MCF 10A (cell line): ENCODE data around the gene JUND. TPM values are rescaled to one million over a fixed set of nuclear protein-coding genes. Genes with fewer than 3 reads are reported as not detected.

Experiments
- BruUV-seq: library from RNA; stranded (reverse); fragments of 400-500 nt; replicated peaks from 2 replicates; lab custom pipeline; 2021; lab: Mats Ljungman, UMichigan
- CTCF ChIA-PET: fragments of 300-600 bp; sonication (Branson Sonifier 250); formaldehyde crosslinking; extraction: SDS; loops from one replicate; lab custom pipeline; 2021; ENCODE audit warnings: antibody characterized with exemption, inconsistent platforms; lab: Yijun Ruan, JAX
- POLR2A ChIA-PET: fragments of 300-600, 350-650 bp; sonication (Branson Sonifier 250); formaldehyde crosslinking; extraction: SDS; loops from one replicate; lab custom pipeline; 2020; ENCODE audit warnings: antibody characterized with exemption, inconsistent platforms; lab: Yijun Ruan, JAX
- DNase-seq: peaks from one replicate; pipeline ENCODE4 v3.0.0-alpha.2; 2018; ENCODE audit not compliant: unreplicated experiment
- H3K27ac Mint-ChIP-seq: one replicate; pipeline ENCODE4 v1.8.0; 2022; ENCODE audit warnings: mild to moderate bottlenecking, low read depth, mixed read lengths; ENCODE audit not compliant: unreplicated experiment
- H3K27me3 Mint-ChIP-seq: one replicate; pipeline ENCODE4 v1.8.0; 2022; ENCODE audit warnings: mixed read lengths; ENCODE audit not compliant: insufficient read depth, unreplicated experiment
- H3K36me3 Mint-ChIP-seq: one replicate; pipeline ENCODE4 v1.8.0; 2022; ENCODE audit warnings: mild to moderate bottlenecking, moderate library complexity, mixed read lengths; ENCODE audit not compliant: insufficient read depth, unreplicated experiment
- H3K4me1 Mint-ChIP-seq: one replicate; pipeline ENCODE4 v1.8.0; 2022; ENCODE audit warnings: mixed read lengths; ENCODE audit not compliant: insufficient read depth, unreplicated experiment
- H3K4me3 Mint-ChIP-seq: one replicate; pipeline ENCODE4 v1.8.0; 2022; ENCODE audit warnings: mild to moderate bottlenecking, moderate library complexity, mixed read lengths; ENCODE audit not compliant: unreplicated experiment
- H3K9me3 Mint-ChIP-seq: one replicate; pipeline ENCODE4 v1.8.0; 2022; ENCODE audit warnings: mixed read lengths; ENCODE audit not compliant: unreplicated experiment
- intact Hi-C: fragments of 100-400 bp; cut with micrococcal nuclease; formaldehyde crosslinking; loops from 2 replicates; pipeline ENCODE4 v1.14.1; 2022
- total RNA-seq: library from RNA; stranded (reverse); gene quantifications from 2 replicates; pipeline ENCODE4 v1.2.3, GENCODE V29; 2022
- TF ChIP-seq, protein P1 (sequence below): fragments of 200-600 bp; IDR thresholded peaks from one replicate; pipeline ENCODE4 v1.8.0; 2022; ENCODE audit warnings: antibody characterized with exemption, mild to moderate bottlenecking; ENCODE audit not compliant: unreplicated experiment

The JUND gene
- total RNA-seq, 1 experiment from 2014 or later, result 120 TPM

DNA sequence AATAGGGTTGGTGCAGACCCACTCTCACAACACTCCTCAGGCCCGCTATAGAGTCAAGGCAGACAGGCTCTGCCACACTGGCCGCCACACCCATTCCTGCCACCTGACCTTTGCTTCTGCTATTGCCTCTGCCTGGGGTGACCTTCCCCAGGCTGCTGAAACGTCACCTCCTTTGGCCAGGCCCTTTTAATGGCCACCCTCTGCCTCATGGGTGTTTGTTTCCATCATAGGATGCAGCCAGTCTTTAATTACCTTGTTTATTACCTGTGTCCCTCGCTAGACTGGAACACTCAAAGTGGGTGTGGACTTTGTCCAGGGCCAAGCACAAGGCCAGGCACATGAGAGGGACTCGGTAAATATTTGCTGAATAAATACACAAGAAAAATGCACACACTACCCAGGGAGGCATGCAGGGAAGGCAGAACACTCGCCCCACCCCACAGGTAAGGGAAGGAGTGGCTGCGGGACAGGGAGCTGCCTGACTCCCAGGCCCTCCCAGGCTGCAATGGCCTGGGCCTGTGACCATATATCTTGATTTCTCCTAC is 38.2 kb upstream of the JUND start:
- Mint-ChIP-seq H3K27me3 (no peaks in the 10 kb centered on the region), H3K27ac (peak overlapping the region; percentile 64), H3K9me3 (no peaks in the 10 kb centered on the region), H3K36me3 (peaks cover 17% of the 10 kb centered on the region), H3K4me3 (no peak overlapping the region), H3K4me1 (peaks cover 33% of the 10 kb centered on the region)
- ChIA-PET POLR2A (interaction anchor here (5.2 kb wide), 1 partner anchor 39 kb away, joined by 175 read pairs; the partner anchor contains the start of gene JUND), CTCF (interaction anchor here (1.1 to 4.0 kb wide), 3 partner anchors 40 to 93 kb away, joined by 4 to 40 read pairs (median 5); no protein-coding TSS in a partner anchor)
- DNase-seq, result no peak
- BruUV-seq, result no TSS peak
- TF ChIP-seq, protein P1, sequence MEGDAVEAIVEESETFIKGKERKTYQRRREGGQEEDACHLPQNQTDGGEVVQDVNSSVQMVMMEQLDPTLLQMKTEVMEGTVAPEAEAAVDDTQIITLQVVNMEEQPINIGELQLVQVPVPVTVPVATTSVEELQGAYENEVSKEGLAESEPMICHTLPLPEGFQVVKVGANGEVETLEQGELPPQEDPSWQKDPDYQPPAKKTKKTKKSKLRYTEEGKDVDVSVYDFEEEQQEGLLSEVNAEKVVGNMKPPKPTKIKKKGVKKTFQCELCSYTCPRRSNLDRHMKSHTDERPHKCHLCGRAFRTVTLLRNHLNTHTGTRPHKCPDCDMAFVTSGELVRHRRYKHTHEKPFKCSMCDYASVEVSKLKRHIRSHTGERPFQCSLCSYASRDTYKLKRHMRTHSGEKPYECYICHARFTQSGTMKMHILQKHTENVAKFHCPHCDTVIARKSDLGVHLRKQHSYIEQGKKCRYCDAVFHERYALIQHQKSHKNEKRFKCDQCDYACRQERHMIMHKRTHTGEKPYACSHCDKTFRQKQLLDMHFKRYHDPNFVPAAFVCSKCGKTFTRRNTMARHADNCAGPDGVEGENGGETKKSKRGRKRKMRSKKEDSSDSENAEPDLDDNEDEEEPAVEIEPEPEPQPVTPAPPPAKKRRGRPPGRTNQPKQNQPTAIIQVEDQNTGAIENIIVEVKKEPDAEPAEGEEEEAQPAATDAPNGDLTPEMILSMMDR, result no peak
- intact Hi-C loops, result loop anchor here (10.0 kb wide), 1 partner anchor 205 kb away; no protein-coding TSS in a partner anchor

GRCh38 chr19:18317961-18318800 is 36.8 kb upstream of the JUND start:
- peaks cover 25% of the 10 kb centered on the region for H3K36me3 Mint-ChIP-seq
- no peak overlapping the region for H3K4me3 Mint-ChIP-seq
- H3K27ac Mint-ChIP-seq, result peak overlapping the region; percentile 16
- ChIA-PET POLR2A (interaction anchor here (0.6 to 5.2 kb wide), 3 partner anchors 17 to 38 kb away, joined by 3 to 175 read pairs (median 3); partner anchors contain the start of gene JUND), CTCF (interaction anchor here (0.6 to 1.1 kb wide), 4 partner anchors 10 to 81 kb away, joined by 3 to 4 read pairs (median 4); no protein-coding TSS in a partner anchor)
- intact Hi-C loops, result no loop called here
- DNase-seq, result no peak
- H3K4me1 Mint-ChIP-seq, result peaks cover 24% of the 10 kb centered on the region
- BruUV-seq, result no TSS peak
- no peaks in the 10 kb centered on the region for H3K27me3 Mint-ChIP-seq
- no peaks in the 10 kb centered on the region for H3K9me3 Mint-ChIP-seq
- TF ChIP-seq, protein P1, result no peak

DNA sequence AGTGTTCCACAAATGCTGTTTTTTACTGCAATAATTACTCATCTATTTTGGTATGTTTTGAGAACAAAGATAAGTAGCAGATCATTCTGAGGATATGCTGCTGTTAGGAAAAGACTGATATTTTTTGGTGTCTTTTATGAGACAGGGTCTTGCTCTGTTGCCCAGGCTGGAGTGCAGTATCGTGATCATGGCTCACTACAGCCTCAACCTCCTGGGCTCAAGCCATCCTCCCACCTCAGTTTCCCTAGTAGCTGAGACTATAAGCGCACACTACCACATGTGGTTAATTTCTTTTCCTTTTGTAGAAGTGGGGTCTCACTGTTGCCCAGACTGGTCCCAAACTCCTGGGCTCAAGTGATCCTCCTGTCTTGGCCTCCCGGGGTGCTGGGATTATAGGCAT is 32.0 kb upstream of the JUND start:
- BruUV-seq, result no TSS peak

More for the DNA sequence above, 32.0 kb upstream of the JUND start:
- TF ChIP-seq, protein P1, result no peak
- Mint-ChIP-seq H3K4me1 (no peaks in the 10 kb centered on the region), H3K4me3 (no peak overlapping the region), H3K9me3 (no peaks in the 10 kb centered on the region), H3K27ac (no peak overlapping the region), H3K36me3 (peaks cover 47% of the 10 kb centered on the region), H3K27me3 (no peaks in the 10 kb centered on the region)
- ChIA-PET POLR2A (interaction anchor here (0.7 to 1.4 kb wide), 2 partner anchors 21 to 31 kb away, joined by 3 read pairs; no protein-coding TSS in a partner anchor), CTCF (interaction anchor here (0.6 to 1.5 kb wide), 2 partner anchors 8 to 15 kb away, joined by 3 to 4 read pairs; no protein-coding TSS in a partner anchor)
- intact Hi-C loops, result no loop called here
- DNase-seq, result no peak
